NCI-H2107 (cell line): ENCODE results near the gene PHF20.
"Not testable (repeated sequence)": the region's sequence is repeated elsewhere in the genome, so short reads cannot be mapped to it uniquely, and the experiment has no call there.

Source experiments
- DNase-seq: peaks from one replicate; lab custom pipeline; 2025; lab: John Stamatoyannopoulos, UW

PHF20 gene

DNA sequence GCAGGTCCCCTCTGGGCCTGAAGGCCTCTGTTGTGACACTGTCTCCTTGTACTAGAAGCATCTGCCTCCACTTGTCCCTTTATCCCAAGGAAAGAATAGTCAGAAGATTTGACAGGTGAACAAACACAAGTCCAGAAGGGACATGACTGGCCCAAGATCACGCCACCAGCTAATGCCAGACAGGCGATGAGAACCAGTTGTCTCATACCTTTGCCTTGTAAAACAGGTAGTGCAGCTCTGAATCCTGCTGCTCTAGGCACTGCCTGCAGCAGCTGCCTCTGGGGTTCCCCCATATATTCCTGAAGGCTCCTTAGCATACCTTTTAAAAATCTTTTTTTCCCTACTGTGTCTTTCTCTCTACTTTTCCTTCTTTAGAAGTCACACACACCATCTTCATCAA is 157.5 kb downstream of the PHF20 start:
- DNase-seq, result no peak

DNA sequence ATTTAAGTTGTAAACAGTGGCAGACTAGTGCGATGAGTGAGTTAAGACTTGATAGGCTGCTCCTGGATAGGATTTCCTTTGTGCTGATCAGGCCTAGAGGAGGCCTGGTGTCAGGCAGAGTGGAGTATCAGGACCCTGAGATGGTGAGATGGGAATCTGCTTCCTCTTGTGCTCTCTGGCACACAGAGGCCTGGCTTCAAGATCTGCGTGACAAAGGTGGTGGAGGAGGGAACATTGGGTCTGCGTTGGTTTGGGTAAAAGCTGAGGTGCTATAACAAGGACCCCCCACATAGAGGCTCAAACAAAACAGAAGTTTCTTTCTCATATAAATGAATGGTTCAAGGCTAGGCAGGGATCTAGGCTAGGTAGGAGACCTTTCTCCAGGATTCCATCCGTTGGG is 162.2 kb downstream of the PHF20 start:
- DNase-seq, result no peak

DNA sequence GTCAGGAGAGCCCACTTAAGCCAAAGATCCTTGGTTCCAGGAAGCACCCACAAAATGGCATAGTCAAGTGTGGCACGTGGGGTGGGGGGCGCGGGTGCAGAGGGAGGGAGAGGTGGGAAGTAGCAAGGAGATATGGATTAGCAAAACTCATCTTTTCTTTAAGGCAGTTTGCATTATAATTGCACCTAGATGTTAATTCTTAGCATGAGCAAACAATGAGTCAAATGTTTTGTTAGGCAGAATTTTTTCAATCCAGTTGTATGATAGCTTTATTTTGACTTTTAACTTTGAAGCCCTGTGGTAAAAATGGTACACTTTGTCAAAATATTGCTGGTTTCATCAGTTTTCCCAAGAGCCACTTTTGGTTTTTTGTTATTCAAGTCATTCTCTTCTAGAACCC is 167.4 kb downstream of the PHF20 start:
- DNase-seq, result no peak

DNA sequence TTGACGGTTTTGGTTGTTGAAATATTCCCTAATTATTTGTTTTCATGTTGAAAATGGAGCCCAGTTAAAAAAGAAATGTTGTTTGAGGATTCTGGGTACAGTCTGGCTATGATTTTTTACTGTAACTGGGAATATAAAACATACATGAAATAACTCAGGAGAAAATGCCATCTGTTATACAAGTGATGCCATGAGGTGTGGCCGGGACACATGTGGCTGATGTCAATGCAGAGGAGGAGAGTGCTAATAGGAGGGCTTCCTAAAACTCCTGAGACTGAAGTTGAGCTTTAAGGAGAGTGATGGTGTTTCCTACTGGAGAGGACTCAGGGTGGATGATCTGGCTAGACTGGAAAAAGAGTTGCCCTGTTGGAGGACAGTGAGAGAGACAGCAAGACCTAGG is 169.8 kb downstream of the PHF20 start:
- no peak for DNase-seq

DNA sequence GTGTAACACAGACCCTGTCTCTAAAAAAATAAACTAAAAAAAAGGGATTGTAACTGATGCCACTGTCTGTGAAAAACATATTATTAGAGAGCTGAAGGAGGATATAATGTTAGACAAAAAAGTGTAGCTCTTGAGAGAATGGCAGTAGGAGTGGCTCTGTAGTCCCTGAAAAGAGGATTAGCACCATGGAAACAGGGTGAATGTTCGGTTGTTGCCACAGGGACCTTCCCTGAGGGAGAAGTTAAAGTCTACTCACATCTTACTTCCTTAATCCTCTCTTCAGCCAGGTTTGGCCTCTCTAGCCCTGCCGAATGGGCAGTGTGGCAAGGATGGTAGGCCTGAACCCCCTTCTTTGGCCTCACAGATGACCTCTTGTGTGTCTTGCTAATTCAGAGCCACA is 170.4 kb downstream of the PHF20 start:
- DNase-seq, result no peak

DNA sequence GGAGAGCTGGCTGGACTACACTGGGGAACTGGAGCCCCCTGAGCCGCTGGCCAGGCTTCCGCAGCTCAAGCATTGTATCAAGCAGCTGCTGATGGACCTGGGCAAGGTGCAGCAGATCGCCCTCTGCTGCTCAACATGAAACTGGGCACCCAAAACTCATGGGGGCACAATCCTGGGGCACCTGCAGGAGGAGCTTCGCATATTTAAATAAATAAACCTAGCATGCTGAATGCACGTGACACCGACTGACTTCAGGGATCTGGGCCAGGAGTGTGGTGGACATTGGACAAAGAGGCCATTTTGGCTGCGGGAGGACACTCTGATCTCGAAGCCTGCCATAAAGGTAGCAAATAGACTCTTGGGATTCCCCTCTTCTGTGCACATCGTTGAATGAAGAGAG is 175.7 kb downstream of the PHF20 start:
- no peak for DNase-seq

DNA sequence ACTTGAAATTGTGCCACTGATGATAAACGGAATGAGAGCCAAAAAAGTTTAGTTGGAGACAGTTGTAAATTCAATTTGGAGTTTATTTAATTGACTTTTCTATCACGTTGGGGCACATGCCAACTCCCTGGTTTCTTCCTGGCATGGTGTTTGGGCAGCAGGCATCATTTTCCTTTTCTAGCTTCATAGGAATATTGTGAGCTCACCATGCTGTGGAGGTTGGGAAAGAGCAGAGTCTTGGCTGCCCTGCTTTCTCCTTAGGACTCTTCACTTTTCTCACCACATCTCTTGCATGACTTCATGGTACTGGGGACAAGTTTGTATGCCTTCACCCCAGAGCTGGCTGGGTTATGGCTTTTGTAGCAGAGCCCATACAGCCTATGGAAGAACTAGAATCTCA is 176.1 kb downstream of the PHF20 start:
- DNase-seq, result no peak

DNA sequence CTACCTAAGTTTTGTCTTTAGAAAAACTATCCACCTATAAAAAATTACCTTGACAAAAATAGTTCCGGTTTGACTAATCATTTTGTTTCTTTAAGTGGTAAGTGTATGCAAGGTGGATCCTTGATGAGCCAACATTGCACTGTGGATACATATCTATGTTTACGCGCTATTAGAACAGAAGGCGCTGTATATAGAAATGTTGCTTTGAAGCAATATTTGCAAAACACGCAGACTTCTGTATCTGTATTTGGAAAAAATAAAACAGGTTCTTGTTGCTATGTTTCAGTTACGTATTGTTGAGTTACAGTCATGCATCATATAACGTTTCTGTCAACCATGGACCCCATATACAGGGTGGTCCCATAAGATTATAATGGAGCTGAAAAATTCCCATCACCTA is 178.3 kb downstream of the PHF20 start:
- DNase-seq, result no peak

DNA sequence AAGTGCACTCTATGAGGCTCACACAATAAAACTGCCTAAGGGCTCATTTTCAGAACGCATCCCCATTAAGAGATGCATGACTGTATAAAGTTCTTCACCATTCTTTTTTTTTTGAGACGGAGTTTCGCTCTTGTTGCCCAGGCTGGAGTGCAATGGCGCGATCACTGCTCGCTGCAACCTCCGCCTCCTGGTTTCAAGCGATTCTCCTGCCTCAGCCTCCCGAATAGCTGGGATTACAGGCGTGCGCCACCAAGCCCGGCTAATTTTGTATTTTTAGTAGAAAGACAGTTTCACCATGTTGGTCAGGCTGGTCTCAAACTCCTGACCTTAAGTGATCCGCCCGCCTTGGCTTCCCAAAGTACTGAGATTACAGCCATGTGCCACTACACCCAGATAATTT is 180.3 kb downstream of the PHF20 start:
- not testable (repeated sequence) for DNase-seq

DNA sequence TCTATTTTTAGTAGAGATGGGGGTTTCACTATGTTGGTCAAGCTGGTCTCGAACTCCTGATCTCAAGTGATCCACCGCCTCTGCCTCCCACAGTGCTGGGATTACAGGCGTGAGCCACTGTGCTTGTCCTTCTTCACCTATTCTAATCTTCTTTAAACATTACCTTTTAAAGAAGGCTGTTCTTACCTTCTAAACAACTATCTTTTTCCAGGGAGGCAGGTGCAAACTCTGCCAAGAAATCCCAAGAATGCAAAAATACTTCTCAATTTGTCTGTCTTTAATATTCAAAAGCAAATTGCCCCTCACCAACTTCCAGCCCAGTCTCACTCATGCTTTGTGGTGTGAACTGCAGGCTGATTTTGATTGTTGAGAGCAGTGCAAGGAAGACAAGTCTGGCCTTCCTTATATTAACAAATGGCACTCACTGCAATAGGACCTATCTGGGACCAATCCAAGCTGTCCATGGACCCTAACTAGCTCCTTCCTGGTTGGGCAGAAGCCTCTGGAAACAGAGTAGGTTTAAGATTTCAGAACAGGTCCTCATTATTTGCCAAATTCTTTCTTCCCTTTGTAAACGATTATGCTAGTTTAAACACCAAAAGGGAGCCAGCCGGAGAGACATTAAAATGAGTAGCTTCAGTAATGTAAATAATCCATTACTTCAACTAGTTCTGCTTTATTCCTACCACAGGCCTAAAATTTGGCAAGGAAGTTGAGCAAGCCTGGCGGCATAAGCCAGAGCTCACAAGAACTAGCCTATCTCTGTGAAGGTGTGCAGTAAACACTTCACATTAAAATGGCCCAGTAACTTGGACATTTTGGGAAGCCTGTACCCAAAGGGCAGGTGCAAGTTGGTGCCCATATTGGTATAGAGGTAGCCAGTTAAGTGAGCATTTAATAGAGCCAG is 180.9 kb downstream of the PHF20 start:
- no peak for DNase-seq

DNA sequence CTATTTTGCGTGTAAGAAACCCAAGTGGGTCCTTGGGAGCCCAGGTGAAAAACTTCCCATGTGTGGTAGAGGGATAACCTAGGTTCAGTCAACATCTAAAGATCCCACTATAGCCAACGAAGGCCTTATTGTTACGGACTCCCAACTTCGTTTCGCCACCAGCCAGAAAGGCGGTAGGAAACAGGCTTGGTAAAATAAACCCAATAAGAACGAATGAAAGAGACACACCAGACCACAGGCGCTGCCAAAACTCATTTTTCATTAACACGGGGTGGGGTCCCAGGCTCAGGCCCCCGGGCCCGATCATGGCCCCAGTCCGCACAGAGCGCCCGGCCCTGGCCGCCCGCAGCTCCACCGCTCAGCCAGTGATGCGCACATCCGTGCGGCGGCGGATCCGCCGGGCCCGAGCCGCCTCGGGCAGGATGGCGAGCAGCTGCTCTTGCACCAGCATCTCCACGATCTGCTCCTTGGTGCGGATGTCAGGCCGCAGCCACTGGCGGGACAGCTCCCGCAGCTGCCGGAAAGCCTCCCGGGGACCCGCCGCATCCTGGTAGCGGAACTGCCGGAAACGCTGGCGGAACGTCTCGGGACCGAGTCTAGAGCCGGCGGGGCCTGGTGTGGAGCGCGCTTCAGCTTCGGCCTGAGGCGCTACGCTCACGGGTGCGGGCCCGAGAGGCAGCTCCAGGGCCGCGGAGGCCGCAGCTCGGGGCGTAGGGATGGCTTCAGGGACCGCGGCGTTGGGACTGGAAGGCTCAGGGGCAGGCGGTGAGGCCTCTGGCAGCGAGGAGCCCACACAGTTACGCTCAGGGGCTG is 181.8 kb downstream of the PHF20 start:
- DNase-seq, result no peak

DNA sequence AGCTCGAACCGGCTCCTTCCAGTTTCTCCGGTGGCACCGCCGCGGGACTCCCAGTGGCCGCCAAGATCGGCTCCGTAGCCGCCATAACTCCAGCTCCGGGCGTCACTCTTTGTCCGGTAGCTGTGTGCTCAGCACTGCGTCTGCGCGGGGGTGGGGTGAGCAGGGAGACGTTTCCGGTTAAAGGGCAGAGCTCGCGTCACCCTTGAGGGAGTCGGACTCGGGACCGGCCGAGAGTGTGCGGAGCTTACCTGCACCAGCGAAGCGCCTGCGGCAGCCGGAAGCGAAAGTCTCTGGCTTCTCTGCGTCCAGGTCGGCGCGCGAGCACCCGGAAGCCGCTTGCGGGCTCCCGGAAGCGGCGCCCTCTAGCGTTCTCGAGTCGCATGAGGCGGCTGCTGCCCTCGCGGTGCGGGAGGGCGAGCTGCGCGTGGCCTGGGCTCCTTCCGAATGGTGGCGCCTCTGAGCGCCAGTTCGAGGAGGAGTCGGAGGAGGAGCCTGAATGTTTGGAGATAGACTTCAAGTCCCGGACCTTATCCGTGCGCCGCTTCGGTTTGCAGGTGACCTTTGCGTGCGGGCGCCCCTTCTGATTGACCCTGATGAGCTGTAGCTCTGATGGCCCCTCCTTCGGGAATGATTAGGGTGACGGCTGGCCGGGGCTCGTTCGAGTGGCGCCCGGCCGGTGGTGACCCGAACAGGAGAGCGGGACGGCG is 182.5 kb downstream of the PHF20 start, which contains the start of gene SCAND1:
Gene SCAND1, minus strand, starts transcription at position 303 of the 707 bp plus-strand sequence. Its CDS starts 218 bp downstream, at position 85.
- peak; percentile 86 for DNase-seq

DNA sequence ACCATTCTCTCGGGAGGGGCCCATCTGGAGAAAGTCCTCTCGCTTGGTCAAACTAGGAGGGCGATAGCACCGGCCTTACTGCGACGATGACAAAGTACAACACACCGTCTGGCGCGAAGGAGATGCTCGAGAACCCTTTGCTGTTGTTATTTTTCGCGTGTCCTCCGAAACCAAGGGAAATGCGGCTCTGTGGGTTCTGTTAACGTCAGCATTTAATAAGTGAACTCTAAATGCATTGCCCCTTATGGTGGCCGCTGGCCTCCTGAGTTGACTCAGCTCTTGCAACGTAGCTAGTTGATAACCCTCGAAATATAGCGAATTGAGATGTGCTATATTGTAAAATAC is 183.1 kb downstream of the PHF20 start:
- DNase-seq, result no peak

DNA sequence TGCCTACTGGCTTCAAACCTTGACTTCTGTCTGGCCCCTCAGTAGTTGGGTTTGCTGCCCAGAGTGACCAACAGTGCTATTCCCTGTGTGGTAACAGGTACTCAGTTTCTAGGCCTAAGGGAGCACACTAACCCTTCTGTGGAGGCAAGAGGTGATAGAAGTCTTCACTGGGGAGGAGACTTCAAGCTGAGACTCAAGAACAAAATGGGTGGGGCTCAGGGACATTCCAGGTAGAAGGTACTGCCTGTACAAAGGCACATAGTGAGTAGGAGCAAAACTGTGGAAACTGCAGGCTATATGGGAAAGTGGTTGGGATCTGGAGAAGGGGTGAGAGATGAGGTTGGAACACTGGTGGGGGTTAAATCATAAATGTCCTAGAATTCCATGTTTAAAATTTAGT is 184.8 kb downstream of the PHF20 start:
- DNase-seq, result no peak

DNA sequence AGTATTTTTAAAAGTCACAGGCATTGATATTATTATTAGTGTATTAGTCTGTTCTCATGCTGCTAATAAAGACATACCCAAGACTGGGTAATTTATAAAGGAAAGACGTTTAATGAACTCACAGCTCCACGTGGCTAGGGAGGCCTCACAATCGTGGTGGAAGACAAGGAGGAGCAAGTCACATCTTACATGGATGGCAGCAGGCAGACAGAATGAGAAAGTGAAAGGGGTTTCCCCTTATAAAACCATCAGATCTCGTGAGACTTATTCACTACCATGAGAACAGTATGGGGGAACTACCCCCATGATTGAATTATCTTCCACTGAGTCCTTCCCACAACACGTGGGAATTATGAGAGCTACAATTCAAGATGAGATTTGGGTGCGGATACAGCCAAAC is 187.5 kb downstream of the PHF20 start:
- not testable (repeated sequence) for DNase-seq

DNA sequence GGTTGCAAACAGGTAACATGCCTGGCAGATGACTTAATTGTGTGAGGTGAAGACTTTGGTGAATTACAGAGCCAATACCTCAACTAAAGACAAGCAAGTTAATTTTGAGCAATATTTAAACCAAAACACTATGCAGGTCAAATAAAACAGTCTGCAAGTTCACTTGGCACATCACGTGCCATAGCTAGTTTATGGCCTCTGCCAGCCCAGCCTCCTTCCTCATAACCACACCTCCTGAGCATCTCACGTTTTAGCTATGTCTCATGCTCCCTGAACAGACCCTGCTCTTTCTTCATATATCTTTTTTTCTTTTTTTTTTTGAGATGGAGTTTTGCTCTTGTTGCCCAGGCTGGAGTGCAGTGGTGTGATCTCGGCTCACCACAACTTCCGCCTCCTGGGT is 192.1 kb downstream of the PHF20 start:
- DNase-seq, result no peak

DNA sequence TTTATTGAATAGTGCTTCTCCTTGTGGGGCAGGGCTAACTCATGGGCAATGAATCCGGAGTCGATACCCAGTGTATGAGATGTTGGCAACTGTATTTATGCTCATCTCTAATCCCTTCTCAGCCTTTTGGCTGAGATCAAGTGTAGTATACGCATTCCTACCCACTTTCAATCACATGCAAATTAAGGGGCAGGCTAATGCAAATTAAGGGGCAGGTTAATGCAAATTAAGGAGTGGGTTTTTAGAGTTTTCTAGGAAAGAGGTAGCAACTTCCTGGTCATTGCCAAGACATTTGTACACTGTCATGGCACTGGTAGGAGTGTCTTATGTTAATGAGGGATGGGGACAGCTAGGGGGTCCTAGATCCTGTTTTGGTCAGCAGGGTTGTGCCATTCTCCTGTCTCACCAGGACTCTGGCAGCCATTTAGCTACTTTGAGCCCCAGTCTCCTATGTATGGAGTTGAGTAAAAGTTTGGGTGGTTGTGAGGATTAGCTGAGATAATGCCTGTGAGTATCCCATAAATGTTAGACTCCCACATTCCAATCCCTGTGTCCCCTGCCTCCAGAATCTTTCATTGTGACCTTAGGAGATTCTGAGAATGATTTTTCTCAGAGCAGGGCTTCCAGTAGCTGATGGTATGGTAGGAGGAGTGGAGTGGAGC is 196.3 kb downstream of the PHF20 start, which contains the start of gene CNBD2:
Gene CNBD2, plus strand, starts transcription at position 612 of the 662 bp plus-strand sequence. CDS start 173 bp downstream, outside the sequence.
- DNase-seq, result no peak

DNA sequence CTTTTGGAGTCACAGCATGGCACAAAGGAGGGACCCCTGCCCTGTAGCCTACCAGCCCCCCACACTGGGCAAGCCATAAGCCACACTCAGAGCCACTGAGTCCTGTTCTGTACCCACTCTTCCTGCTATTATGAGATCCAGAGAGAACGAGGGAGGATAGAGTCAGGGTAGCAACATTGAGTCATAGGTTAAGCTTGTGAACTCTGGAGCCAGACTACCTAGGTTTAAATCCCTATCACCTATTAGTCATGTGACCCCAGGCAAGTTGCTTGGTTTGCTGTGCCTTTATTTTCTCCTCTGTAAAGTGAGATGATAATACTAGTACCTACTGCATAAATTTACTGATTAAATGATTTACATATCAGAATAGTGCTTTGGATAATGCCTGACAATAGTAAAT is 197.1 kb downstream of the PHF20 start:
- DNase-seq, result no peak

DNA sequence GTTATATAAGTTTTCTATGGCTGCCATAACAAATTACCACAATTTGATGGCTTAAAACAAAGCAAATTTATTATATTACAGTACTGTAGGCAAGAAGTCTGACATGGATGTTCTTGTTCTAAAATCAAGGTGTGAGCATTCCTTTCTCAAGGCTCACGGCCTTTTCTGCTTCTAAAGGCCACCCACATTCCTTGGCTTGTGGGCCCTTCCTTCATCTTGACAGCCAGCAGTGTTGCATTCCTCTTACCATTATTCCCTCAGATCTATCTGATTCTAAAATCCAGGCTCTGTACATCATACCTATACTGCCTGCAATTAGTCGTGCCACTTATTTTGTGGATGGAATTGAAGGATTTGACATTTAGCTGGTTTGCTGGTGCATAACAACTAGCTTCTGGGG is 200.2 kb downstream of the PHF20 start:
- DNase-seq, result no peak

DNA sequence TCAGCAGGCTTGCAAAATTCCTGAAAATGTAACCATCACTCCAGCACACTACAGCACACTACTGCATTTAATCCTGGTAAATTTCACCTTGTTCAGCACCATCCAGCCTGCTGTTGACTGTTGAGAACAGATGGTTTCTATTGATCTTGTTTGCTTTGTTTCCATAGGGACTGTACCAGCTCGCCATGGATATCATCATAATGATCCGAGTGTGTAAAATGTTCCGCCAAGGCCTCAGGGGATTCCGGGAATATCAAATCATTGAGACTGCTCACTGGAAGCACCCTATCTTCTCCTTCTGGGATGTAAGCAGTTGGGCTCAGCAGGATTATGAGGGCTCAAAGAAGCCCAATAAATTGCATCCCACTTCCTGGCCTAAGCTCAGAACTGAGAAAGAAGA is 200.6 kb downstream of the PHF20 start:
- DNase-seq, result no peak

DNA sequence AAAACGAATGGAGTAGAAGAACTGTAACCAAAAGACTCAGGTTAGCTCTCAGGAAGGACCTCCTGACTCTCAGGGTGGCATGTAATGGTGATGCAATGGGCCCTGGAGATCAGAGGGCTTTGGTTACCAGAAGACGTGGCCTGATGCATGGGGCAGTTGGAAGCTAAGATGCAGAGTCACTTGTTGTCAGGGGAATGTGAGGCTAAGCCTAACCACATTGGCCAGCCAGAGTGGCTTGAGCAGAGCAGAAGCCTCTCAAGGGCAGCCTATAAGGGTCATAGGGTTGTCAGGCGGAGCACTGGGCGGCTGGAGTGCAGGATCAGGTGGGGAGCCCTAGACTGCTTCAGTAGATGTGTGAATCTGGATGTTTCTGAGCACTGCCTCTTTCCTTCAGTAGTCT is 202.4 kb downstream of the PHF20 start:
- DNase-seq, result no peak
